Neutrophil (primary cell): ENCODE results near the gene UNC13C.
"Not testable (repeated sequence)": the region's sequence is repeated elsewhere in the genome, so short reads cannot be mapped to it uniquely, and the experiment has no call there.

Experiments used
- H3K27ac ChIP-seq: fragments of 200-600 bp; sonication (generic); 2 replicates; pipeline ENCODE4 v1.5.1; 2016; ENCODE audit warnings: mild to moderate bottlenecking, moderate library complexity
- H3K27me3 ChIP-seq: fragments of 200-600 bp; sonication (generic); 2 replicates; pipeline ENCODE4 v1.6.0; 2016; ENCODE audit warnings: mild to moderate bottlenecking
- H3K36me3 ChIP-seq: fragments of 200-600 bp; sonication (generic); 2 replicates; pipeline ENCODE4 v1.5.1; 2017
- H3K4me1 ChIP-seq, 2 experiments: fragments of 200-600 bp in 1 of 2; sonication (generic) in 1 of 2; 1 replicate in 1 of 2; 2 replicates in 1 of 2; pipeline versions ENCODE4 v1.5.1 to v1.6.1; 2013 to 2016; ENCODE audit warnings: low read depth in 1 of 2, low read length in 1 of 2, mild to moderate bottlenecking in 1 of 2, moderate library complexity in 1 of 2; ENCODE audit not compliant: control insufficient read depth in 1 of 2, insufficient read depth in 1 of 2
- H3K4me3 ChIP-seq, 2 experiments: fragments of 200-600 bp in 1 of 2; sonication (generic) in 1 of 2; 1 replicate in 1 of 2; 2 replicates in 1 of 2; pipeline ENCODE4 v1.5.1; 2013 to 2016; ENCODE audit warnings: low read depth in 1 of 2, low read length in 1 of 2, mild to moderate bottlenecking in 1 of 2, moderate library complexity in 1 of 2
- H3K9me3 ChIP-seq: fragments of 200-600 bp; sonication (generic); 2 replicates; pipeline ENCODE4 v1.5.1; 2016
- TF ChIP-seq, protein P1 (sequence below): fragments of 200-600 bp; sonication (generic); IDR thresholded peaks from 2 replicates; pipeline ENCODE4 v1.5.1; 2016; ENCODE audit warnings: antibody characterized with exemption

The UNC13C gene

DNA sequence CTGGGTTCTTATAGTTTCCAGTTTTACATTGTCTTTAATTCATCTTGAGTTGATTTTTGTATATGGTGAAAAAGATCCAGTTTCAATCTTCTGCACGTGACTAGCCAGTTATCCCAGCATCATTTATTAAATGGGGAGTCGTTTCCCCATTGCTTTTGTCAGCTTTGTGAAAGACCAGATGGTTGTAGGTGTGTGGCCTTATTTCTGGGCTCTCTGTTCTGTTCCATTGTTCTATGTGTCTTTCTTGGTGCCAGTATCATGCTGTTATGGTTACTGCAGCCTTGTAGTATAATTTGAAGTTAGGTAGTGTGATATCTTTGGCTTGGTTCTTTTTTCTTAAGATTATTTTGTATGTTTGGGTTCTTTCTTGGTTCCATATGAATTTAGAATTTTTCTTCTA lies 432.2 kb downstream of the UNC13C start:
- Histone ChIP-seq H3K4me1 (no peaks in the 10 kb centered on the region), H3K9me3 (no peaks in the 10 kb centered on the region), H3K27ac (no peak overlapping the region), H3K36me3 (no peaks in the 10 kb centered on the region), H3K27me3 (no peaks in the 10 kb centered on the region), H3K4me3 (no peak overlapping the region)
- TF ChIP-seq, protein P1, sequence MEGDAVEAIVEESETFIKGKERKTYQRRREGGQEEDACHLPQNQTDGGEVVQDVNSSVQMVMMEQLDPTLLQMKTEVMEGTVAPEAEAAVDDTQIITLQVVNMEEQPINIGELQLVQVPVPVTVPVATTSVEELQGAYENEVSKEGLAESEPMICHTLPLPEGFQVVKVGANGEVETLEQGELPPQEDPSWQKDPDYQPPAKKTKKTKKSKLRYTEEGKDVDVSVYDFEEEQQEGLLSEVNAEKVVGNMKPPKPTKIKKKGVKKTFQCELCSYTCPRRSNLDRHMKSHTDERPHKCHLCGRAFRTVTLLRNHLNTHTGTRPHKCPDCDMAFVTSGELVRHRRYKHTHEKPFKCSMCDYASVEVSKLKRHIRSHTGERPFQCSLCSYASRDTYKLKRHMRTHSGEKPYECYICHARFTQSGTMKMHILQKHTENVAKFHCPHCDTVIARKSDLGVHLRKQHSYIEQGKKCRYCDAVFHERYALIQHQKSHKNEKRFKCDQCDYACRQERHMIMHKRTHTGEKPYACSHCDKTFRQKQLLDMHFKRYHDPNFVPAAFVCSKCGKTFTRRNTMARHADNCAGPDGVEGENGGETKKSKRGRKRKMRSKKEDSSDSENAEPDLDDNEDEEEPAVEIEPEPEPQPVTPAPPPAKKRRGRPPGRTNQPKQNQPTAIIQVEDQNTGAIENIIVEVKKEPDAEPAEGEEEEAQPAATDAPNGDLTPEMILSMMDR: no peak

DNA sequence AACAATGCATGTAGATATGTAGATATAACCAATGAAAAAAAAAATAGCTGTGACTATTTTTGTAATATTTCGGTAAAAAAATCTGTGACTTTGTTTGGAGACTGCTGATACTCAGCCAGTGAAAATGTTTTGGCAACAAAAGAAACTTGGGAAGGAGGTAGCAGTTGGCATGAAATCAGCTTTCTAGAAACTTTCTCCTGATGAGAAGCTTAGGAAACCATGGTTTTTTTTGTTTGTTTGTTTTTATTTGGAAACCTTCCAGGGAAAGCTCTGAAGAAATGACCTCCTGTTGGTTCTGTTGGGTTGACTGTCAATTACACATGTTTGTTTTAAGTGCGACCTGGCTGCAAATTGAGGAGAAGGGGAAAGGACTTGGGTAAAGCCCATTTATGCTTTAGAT lies 445.9 kb downstream of the UNC13C start:
- Histone ChIP-seq H3K4me1 (no peaks in the 10 kb centered on the region), H3K9me3 (no peaks in the 10 kb centered on the region), H3K36me3 (no peaks in the 10 kb centered on the region), H3K27me3 (no peaks in the 10 kb centered on the region), H3K27ac (no peak overlapping the region), H3K4me3 (no peak overlapping the region)
- TF ChIP-seq, protein P1: no peak

DNA sequence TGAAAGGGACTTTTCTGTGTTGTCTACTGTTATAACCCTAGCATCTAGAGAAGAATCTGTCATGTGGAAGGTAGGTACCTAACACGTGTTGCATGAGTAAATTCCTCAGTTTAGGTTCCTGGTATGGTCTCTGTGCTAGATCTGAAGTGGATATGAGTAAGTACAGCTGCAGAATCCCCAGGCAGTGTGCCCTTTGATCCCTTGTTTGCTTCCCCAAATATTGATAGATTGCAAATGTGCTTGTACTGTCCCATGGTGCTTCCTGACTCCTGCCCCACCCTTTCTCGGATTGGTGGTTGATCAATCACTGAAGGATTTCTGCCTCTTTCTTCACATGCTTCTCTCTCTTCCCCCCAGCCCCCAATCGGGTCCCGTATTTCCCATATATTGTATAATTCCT lies 450.4 kb downstream of the UNC13C start:
- H3K4me1 ChIP-seq: no peaks in the 10 kb centered on the region
- H3K27ac ChIP-seq: no peak overlapping the region
- H3K36me3 ChIP-seq: no peaks in the 10 kb centered on the region
- H3K9me3 ChIP-seq: no peaks in the 10 kb centered on the region
- TF ChIP-seq, protein P1: no peak
- no peaks in the 10 kb centered on the region for H3K27me3 ChIP-seq
- H3K4me3 ChIP-seq: no peak overlapping the region

DNA sequence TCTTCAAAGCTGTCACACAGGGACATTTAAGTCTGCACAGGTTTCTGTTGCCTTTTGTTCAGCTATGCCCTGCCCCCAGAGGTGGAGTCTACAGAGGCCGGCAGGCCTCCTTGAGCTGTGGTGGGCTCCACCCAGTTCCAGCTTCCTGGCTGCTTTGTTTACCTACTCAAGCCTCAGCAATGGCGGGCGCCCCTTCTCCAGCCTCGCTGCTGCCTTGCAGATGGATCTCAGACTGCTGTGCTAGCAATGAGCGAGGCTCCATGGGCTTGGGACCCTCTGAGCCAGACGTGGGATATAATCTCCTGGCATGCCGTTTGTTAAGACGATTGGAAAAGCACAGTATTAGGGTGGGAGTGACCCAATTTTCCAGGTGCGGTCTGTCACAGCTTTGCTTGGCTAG lies 472.0 kb downstream of the UNC13C start:
- H3K27me3 ChIP-seq, H3K4me1 ChIP-seq, H3K27ac ChIP-seq, H3K9me3 ChIP-seq, H3K4me3 ChIP-seq, H3K36me3 ChIP-seq: not testable (repeated sequence)

DNA sequence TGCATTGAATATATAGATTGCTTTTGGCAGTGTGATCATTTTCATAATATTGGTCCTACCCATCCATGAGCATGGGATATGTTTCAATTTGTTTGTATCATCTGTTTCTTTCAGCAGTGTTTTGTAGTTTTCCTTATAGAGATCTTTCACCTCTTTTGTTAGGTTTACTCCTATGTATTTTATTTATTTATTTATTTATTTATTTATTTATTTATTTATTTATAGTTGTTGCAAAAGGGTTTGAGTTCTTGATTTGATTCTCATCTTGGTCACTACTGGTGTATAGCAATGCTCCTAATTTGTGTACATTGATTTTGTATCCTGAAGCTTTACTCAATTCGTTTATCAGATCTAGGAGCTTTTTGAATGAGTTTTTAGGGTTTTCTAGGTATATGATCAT lies 478.2 kb downstream of the UNC13C start:
- no peaks in the 10 kb centered on the region for H3K9me3 ChIP-seq
- no peaks in the 10 kb centered on the region for H3K4me1 ChIP-seq
- H3K27me3 ChIP-seq: no peaks in the 10 kb centered on the region
- H3K36me3 ChIP-seq: no peaks in the 10 kb centered on the region
- no peak overlapping the region for H3K4me3 ChIP-seq
- TF ChIP-seq, protein P1: no peak
- no peak overlapping the region for H3K27ac ChIP-seq

DNA sequence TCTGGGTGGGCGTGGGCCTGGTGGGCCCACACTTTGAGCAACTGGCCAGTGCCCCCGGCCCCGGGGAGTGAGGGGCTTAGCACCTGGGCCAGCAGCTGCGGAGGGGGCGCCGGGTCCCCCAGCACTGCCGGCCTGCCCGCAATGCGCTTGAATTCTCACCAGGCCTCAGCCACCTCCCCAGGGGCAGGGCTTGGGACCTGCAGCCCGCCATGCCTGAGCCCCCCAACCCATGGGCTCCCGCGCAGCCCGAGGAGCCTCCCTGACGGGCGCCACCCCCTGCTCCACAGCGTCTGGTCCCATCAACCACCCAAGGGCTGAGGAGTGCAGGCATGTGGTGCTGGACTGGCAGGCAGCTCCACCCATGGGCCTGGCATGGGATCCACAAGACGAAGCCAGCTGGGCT lies 484.3 kb downstream of the UNC13C start:
- TF ChIP-seq, protein P1: no peak
- H3K27ac ChIP-seq: no peak overlapping the region
- H3K4me1 ChIP-seq: no peaks in the 10 kb centered on the region
- no peaks in the 10 kb centered on the region for H3K27me3 ChIP-seq
- no peaks in the 10 kb centered on the region for H3K9me3 ChIP-seq
- H3K4me3 ChIP-seq: no peak overlapping the region
- no peaks in the 10 kb centered on the region for H3K36me3 ChIP-seq
